Measurements from ENCODE around the gene HINT1. TPM values are rescaled to one million over a fixed set of nuclear protein-coding genes. Genes with fewer than 3 reads are reported as not detected.
A peak's percentile ranks its signal among the peaks of the same experiment; 100 is the strongest.

HINT1 gene
- total RNA-seq, 1 experiment from 2014 or later = 547 TPM

DNA sequence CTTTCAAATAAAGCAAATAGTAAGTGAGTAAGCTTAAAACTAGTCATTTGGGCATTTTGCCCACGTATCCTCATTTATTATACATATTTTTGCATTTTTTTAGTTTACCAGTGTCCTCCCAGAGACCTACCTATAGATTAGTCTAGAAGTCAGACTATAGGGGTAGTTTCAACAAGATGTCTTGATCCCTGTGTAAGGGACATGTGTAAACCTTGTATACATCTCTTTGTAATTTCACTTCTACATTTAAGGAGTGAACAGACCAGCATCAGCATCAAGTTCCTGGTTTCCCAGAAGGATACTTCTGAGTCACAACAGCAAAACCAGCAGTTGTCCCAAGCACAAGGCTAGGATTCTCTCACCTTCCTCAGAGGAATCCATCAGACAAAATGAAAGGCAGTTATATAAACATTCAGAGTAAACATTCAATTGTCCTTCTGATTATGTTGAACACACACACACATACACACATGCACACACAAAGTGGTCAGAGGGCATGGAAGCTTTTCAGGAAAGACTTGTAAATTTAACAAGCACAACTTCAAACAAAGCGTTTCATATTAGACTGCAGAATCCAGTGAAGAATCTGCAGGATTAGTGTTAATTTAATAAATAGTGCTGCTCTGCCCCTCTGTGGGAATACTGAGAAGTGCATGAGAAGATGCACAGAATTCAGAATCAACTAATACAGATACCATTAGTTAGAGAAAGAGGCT lies 55.4 kb downstream of the HINT1 start:
- peak; percentile 44 for DNase-seq (ENCODE audit: low spot score)

Other genes with a start within 250 kb of the HINT1 start
- gene LYRM7, start 5.7 kb upstream of the HINT1 start, total RNA-seq (2014; rRNA removed; shearing (Covaris generic)) = 3.7 and 8.2 TPM in 2 replicates
- 28.7 and 36.7 TPM in 2 replicates for gene CDC42SE2, start 98.8 kb upstream of the HINT1 start, total RNA-seq (2014; rRNA removed; shearing (Covaris generic))

All from H4 (cell line).